ENCODE measurements around the gene CHKB. TPM values are rescaled to one million over a fixed set of nuclear protein-coding genes. Genes with fewer than 3 reads are reported as not detected.

Gene CHKB
- total RNA-seq, 1 experiment from 2014 or later, result 14.3 TPM

DNA sequence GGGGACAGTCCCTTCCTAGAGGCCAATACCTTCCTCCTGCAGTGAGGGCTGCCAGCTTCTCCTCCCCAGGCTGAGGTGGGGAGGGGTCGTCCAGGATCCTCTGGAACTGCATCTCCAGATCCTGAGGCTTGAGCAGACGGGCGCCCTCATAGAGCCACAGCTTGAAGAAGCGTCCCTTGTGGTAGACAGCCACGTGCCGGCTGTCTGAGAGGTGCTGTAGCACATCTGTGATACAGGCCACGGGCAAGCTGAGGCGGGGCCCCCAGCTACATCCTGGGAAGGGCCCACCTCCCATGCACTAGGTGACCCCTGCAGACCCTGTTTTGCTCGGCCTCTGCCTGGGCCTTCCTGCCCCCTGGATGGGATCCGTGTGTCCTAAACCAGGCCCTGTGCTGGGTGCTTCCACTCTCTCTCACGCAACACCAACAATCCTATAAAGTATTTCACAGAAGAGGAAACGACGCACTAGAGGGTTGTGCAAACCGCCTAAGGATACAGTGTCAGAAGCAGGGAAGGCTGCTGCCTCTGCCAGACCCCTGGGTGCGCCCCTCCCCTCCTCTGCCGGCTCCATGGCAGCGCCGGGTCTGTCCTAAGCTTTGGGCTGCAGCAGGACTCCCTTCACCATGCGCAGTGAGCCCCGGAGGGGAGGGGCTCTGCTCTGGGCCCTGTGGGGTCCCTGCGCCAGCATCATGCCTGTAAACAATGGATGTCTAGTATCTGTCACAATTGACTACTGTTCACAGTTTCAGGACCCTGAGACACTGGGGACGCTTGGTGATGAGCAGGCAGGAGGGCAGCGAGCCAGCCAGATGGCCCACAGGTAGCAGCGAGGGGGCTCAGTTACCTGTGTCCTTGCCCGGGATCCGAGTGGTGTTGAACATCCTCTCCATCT lies 8.9 kb downstream of the CHKB start:
- DNase-seq (ENCODE audit: low read depth), result no peak

DNA sequence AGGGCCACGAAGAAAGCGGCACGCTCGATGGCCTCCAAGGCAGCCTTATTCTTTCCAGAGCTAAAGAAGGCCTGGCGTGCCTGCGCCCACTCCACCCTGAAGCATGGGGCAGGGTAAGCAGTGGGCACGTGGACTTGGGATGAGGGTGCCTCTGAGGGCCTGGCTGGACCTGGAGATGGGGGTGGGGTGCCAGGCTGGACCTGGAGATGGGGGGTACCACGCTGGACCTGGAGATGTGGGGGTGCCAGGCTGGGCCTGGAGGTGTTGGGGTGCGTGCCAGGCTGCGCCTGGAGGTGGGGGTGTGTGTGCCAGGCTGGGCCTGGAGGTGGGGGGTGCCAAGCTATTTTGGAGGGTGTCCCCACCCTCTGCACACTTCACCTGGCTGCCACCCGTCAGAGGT lies 9.7 kb downstream of the CHKB start:
- DNase-seq (ENCODE audit: low read depth), result no peak

GRCh38 chr22:50571264-50572175 lies 11.1 kb downstream of the CHKB start:
- DNase-seq (ENCODE audit: low read depth), result no peak

GRCh38 chr22:50570861-50571260 lies 11.8 kb downstream of the CHKB start:
- DNase-seq (ENCODE audit: low read depth), result no peak

GRCh38 chr22:50569896-50570535 lies 12.6 kb downstream of the CHKB start:
- DNase-seq (ENCODE audit: low read depth), result no peak

DNA sequence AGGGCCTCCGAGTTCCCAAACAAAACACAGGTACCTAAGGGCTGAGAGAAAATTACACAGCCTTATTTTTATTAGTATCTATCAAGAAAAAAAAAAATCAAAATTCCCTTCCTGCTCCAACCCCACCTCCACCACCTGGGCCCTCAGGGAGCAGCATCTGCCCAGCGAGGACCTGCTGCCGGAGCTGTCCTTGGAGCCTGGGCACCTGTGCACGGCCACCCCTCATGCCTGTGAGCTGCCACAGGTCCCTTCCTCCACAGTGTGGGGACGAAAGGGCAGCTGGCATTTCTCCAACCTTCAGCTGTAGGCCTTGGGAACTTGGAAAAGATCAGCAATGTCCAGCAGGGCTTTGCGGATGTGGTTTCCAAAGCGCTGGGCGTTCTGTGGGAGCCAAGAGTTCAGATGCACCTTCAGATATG lies 13.6 kb downstream of the CHKB start:
- DNase-seq (ENCODE audit: low read depth), result no peak

GRCh38 chr22:50568626-50569025 lies 14.0 kb downstream of the CHKB start:
- DNase-seq (ENCODE audit: low read depth), result no peak

DNA sequence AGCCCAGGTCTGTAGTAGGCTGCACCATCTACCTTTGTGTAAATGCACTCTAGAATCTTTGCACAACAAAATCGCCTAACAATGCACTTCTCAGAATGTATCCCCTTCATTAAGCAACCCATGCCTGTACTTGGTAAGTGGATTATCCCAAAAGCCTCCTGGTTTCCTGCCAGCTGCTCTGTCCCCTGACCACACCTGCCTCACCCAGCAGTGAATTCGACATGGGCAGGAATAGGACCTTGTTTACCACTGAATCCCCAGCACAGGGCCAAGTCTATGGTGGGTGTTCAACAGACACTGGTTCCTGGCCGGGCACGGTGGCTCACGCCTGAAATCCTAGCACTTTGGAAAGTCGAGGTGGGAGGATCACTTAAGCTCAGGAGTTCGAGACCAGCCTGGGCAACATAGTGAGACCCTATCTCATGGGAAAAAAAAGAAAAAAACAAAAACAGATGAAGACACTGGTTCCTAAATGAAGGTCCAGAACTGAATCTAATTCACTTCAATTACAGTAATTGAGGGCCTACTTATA lies 14.9 kb downstream of the CHKB start:
- no peak for DNase-seq (ENCODE audit: low read depth)

DNA sequence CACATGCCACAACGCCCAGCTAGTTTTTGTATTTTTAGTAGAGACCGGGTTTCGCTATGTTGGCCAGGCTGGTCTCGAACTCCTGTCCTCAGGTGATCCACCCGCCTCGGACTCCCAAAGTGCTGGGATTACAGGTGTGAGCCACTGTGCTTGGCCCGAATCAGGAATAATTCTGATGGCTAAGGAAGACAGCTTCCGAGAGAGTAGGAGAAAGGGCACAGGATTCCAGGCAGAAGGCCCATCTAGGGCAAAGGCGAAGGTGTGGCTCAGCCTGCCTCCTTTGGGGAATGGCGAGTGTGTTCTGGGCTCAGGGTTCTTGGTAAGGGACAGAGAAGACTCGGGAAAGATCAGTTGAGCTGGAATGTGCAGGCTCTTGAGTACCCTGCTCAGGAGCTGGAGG lies 18.4 kb downstream of the CHKB start:
- DNase-seq (ENCODE audit: low read depth), result no peak

- no peak for DNase-seq (ENCODE audit: low read depth)
Measured at GRCh38 chr22:50563413-50564160, 19.1 kb downstream of the CHKB start.

GRCh38 chr22:50562523-50563412 lies 19.9 kb downstream of the CHKB start, which contains the start of gene SYCE3:
Gene SYCE3 (minus strand): TSS chr22:50562919. CDS start chr22:50556405, 6,514 bp downstream.
- peak; percentile 89 for DNase-seq (ENCODE audit: low read depth)

- DNase-seq (ENCODE audit: low read depth), result no peak
Measured at GRCh38 chr22:50561401-50562358, 21.0 kb downstream of the CHKB start.

GRCh38 chr22:50560034-50560433 lies 22.6 kb downstream of the CHKB start:
- DNase-seq (ENCODE audit: low read depth), result no peak

GRCh38 chr22:50556703-50557102 lies 25.9 kb downstream of the CHKB start:
- DNase-seq (ENCODE audit: low read depth), result no peak

DNA sequence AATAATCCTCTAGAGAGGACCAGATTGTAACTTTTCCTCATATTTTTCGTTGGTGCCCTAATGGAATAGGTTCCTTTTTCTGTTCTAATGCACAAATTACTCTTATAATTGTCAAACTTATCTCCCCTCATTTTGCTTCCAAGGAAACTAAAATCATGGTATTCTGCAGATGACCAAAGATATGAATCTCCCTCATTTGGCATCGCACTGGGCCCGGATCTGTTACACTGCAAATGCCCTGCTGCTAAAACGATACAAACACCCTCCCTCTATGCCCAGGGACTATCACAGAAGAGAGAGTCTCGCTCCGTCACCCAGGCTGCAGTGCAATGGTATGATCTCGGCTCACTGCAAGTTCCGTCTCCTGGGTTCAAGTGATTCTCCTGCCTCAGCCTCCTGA lies 29.3 kb downstream of the CHKB start:
- no peak for DNase-seq (ENCODE audit: low read depth)

DNA sequence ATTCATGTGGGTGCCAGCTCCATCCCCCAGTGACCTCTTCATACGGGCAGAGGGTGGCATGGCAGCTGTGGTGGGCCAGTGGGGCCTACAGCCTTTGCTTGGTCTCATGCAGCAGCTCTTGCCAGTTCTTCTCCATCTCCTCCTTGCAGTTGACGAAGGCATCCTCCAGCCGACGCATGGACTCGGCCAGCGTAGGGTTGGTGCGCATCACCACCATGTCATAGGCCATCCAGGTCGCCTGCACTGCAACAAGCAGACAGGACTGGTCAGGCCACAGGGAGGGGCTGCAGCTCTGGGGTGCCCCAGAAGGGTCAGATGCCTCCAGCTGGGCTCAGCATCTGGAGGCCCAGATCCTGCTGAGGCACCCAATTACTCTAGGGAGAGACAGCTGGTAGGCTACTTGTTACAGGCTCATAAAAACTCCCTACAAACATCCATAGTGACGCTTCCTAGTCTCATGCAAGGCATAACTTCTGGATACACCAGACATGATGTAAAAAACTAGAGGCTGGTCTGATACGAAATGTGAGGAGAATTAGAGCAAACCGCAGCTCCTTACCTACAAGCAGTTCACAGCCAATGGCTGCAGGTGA lies 31.4 kb downstream of the CHKB start:
- no peak for DNase-seq (ENCODE audit: low read depth)

DNA sequence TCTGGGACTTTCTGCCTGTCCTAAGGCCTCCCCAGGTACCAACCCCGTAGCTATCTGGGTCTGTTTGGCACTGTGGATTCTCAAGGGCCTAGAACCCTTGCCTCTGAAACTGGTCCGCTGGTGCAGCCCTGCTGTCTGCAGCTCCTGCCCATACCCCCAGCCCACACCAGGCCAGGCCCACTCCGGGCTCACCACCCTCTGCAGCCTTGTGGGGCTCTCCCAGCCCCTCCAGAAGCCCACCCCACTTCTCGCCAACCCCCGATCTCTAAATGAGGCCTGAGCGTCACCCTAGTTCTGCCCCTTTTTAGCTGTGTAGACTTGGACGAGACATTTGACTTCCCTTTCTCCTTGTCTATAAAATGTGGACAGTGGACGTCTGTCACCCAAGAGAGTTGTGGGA lies 32.3 kb downstream of the CHKB start:
- DNase-seq (ENCODE audit: low read depth), result no peak
